Panc1 (cell line): Measurements from ENCODE around the gene MYO1E.

ENCODE experiments used
- TCF7L2 ChIP-seq: IDR thresholded peaks from 2 replicates; pipeline ENCODE4 v1.6.1; 2011; ENCODE audit warnings: mild to moderate bottlenecking, low read depth, low read length, inconsistent platforms
- TF ChIP-seq, protein P1 (sequence below): fragments of 450-650 bp; IDR thresholded peaks from 2 replicates; pipeline ENCODE4 v1.5.1; 2017; ENCODE audit warnings: mild to moderate bottlenecking

DNA sequence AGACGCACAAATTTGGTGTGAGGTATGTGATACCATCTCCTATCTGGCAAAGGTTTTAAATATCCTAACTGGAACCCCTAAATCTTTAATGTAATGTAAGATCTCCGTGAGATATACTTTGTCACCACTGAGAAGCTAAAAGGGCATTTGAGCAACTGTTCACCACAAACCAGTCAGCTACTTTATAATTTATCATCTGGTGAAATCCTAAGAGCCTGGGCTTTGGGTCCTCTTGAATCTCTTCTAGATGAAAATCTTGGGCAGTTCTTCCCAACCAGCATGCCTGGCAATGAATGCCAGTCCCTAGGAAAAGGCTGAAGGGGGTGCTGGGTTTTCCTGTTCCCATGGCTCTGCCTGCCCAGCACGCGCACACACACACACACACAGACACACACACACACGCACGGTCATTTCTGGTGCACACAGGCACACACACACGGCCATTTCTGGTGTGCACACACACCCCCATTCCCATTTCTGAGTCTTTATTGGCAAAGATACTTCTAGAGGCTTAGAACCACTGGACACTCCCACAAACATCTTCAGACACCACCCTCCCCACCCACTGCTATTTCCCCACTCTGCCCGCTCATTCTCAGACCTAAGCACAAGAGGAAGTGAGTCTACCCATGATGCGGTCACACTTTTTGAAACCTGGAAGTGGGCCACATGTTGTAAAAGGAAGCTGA lies 72.6 kb downstream of the MYO1E start:
- TF ChIP-seq, protein P1, sequence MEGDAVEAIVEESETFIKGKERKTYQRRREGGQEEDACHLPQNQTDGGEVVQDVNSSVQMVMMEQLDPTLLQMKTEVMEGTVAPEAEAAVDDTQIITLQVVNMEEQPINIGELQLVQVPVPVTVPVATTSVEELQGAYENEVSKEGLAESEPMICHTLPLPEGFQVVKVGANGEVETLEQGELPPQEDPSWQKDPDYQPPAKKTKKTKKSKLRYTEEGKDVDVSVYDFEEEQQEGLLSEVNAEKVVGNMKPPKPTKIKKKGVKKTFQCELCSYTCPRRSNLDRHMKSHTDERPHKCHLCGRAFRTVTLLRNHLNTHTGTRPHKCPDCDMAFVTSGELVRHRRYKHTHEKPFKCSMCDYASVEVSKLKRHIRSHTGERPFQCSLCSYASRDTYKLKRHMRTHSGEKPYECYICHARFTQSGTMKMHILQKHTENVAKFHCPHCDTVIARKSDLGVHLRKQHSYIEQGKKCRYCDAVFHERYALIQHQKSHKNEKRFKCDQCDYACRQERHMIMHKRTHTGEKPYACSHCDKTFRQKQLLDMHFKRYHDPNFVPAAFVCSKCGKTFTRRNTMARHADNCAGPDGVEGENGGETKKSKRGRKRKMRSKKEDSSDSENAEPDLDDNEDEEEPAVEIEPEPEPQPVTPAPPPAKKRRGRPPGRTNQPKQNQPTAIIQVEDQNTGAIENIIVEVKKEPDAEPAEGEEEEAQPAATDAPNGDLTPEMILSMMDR, result no peak
- TF ChIP-seq TCF7L2, result no peak
